MCF 10A (cell line): Measurements from ENCODE around the gene SLC25A42. TPM values are rescaled to one million over a fixed set of nuclear protein-coding genes. Genes with fewer than 3 reads are reported as not detected.

Experiments used
- BruUV-seq: library from RNA; stranded (reverse); fragments of 400-500 nt; replicated peaks from 2 replicates; lab custom pipeline; 2021; lab: Mats Ljungman, UMichigan
- CTCF ChIA-PET: fragments of 300-600 bp; sonication (Branson Sonifier 250); formaldehyde crosslinking; extraction: SDS; loops from one replicate; lab custom pipeline; 2021; ENCODE audit warnings: antibody characterized with exemption, inconsistent platforms; lab: Yijun Ruan, JAX
- POLR2A ChIA-PET: fragments of 300-600, 350-650 bp; sonication (Branson Sonifier 250); formaldehyde crosslinking; extraction: SDS; loops from one replicate; lab custom pipeline; 2020; ENCODE audit warnings: antibody characterized with exemption, inconsistent platforms; lab: Yijun Ruan, JAX
- DNase-seq: peaks from one replicate; pipeline ENCODE4 v3.0.0-alpha.2; 2018; ENCODE audit not compliant: unreplicated experiment
- H3K27ac Mint-ChIP-seq: one replicate; pipeline ENCODE4 v1.8.0; 2022; ENCODE audit warnings: mild to moderate bottlenecking, low read depth, mixed read lengths; ENCODE audit not compliant: unreplicated experiment
- H3K27me3 Mint-ChIP-seq: one replicate; pipeline ENCODE4 v1.8.0; 2022; ENCODE audit warnings: mixed read lengths; ENCODE audit not compliant: insufficient read depth, unreplicated experiment
- H3K36me3 Mint-ChIP-seq: one replicate; pipeline ENCODE4 v1.8.0; 2022; ENCODE audit warnings: mild to moderate bottlenecking, moderate library complexity, mixed read lengths; ENCODE audit not compliant: insufficient read depth, unreplicated experiment
- H3K4me1 Mint-ChIP-seq: one replicate; pipeline ENCODE4 v1.8.0; 2022; ENCODE audit warnings: mixed read lengths; ENCODE audit not compliant: insufficient read depth, unreplicated experiment
- H3K4me3 Mint-ChIP-seq: one replicate; pipeline ENCODE4 v1.8.0; 2022; ENCODE audit warnings: mild to moderate bottlenecking, moderate library complexity, mixed read lengths; ENCODE audit not compliant: unreplicated experiment
- H3K9me3 Mint-ChIP-seq: one replicate; pipeline ENCODE4 v1.8.0; 2022; ENCODE audit warnings: mixed read lengths; ENCODE audit not compliant: unreplicated experiment
- CTCF ChIP-seq: fragments of 200-600 bp; IDR thresholded peaks from one replicate; pipeline ENCODE4 v1.8.0; 2022; ENCODE audit warnings: antibody characterized with exemption, mild to moderate bottlenecking; ENCODE audit not compliant: unreplicated experiment
- intact Hi-C: fragments of 100-400 bp; cut with micrococcal nuclease; formaldehyde crosslinking; loops from 2 replicates; pipeline ENCODE4 v1.14.1; 2022
- total RNA-seq: library from RNA; stranded (reverse); gene quantifications from 2 replicates; pipeline ENCODE4 v1.2.3, GENCODE V29; 2022

Gene SLC25A42
- total RNA-seq, 1 experiment from 2014 or later = 3.1 TPM

DNA sequence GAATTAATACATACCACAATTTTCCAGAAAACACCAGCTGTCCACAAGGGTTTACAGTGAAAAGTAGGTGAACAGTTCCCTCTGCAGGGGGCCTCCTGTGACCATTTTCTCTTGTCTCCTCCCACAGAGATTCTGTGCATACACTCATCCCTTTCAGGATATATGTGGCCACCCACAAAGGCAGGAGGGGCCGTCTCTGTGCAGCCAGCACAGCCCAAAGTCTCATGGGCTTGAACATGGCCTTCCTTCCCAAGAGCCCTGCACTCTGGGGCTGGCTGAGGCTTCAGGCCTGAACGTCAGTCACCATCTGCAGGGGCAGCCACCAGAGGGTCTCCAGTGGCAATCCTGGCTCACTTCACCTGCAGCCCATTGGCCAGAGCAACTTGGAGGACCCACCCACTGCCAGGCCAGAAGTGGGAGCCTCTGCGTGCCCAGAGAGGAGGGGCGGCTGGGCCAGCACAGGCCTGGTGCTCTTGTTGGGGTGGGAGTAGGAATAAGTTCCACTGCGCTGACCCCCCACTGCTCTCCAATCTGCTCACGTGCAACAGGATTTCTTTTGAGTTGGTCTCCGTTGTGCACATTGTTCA, 49.3 kb downstream of the SLC25A42 start:
- CTCF ChIA-PET = interaction anchor here (0.7 kb wide), 1 partner anchor 20 kb away, joined by 3 read pairs; no protein-coding TSS in a partner anchor
- Mint-ChIP-seq H3K4me1 (no peaks in the 10 kb centered on the region), H3K4me3 (no peak overlapping the region), H3K9me3 (no peaks in the 10 kb centered on the region), H3K27me3 (no peaks in the 10 kb centered on the region), H3K36me3 (no peaks in the 10 kb centered on the region), H3K27ac (no peak overlapping the region)
- DNase-seq = no peak
- BruUV-seq = no TSS peak
- POLR2A ChIA-PET = no interaction called here
- intact Hi-C loops = no loop called here
- no peak for TF ChIP-seq CTCF

- CTCF ChIA-PET = interaction anchor here (0.6 to 2.1 kb wide), 7 partner anchors 8 to 1709 kb away, joined by 3 to 8 read pairs (median 4); no protein-coding TSS in a partner anchor
- H3K27me3 Mint-ChIP-seq = no peaks in the 10 kb centered on the region
- peak; percentile 45 for TF ChIP-seq CTCF
- BruUV-seq = no TSS peak
- intact Hi-C loops = no loop called here
- no peaks in the 10 kb centered on the region for H3K4me1 Mint-ChIP-seq
- no peak overlapping the region for H3K27ac Mint-ChIP-seq
- no peaks in the 10 kb centered on the region for H3K9me3 Mint-ChIP-seq
- peaks cover 12% of the 10 kb centered on the region for H3K36me3 Mint-ChIP-seq
- peak; percentile 43 for DNase-seq
- POLR2A ChIA-PET = no interaction called here
- no peak overlapping the region for H3K4me3 Mint-ChIP-seq
Observed at GRCh38 chr19:19115954-19116353, 52.2 kb downstream of the SLC25A42 start.

GRCh38 chr19:19119325-19120237, 55.8 kb downstream of the SLC25A42 start:
- no peak for DNase-seq
- Mint-ChIP-seq H3K36me3 (peaks cover 35% of the 10 kb centered on the region), H3K4me1 (no peaks in the 10 kb centered on the region), H3K27me3 (no peaks in the 10 kb centered on the region), H3K4me3 (no peak overlapping the region), H3K27ac (no peak overlapping the region), H3K9me3 (peaks cover 18% of the 10 kb centered on the region)
- BruUV-seq = no TSS peak
- intact Hi-C loops = no loop called here
- ChIA-PET POLR2A (no interaction called here), CTCF (no interaction called here)
- TF ChIP-seq CTCF = no peak
